Measurements from ENCODE around the gene PRPF38A.

PRPF38A gene

DNA sequence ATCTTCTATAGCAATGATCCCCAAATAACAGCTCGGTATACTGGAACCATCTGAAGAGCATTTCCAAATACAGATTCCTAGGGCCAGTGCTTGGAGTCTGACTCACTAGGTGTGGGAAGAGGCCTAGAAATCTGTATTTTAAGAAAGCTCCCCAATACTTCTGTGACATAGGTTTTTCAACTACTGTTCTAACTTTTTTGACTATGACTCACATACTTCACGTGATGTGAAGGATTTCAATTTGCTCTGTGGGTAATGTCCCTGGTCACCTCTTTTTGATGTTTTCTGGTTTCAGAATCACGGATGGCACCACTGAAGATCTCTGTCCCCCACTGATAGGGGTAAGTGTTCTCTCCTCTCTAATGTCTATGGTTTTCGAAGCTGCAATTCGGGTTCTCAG lies 11.2 kb upstream of the PRPF38A start:
- DNase-seq (ENCODE audit: low read depth in 4 of 4, low spot score in 1 of 4): no peak

DNA sequence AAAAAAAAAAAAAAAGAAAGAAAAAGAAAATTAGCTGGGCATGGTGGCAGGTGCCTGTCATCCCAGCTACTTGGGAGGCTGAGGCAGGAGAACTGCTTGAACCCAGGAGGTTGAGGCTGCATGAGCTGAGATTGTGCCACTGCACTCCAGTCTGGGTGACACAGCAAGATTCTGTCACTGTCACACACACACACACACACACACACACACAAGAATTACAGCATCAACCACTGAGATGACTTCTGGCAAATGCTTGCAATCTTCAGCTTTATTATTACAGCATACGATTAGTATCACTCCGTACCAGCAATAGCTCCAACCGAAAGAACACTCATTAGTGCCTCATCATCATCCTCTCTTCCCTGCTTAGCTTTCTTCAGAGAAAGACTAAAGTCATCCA lies 4.8 kb upstream of the PRPF38A start:
- no peak for DNase-seq (ENCODE audit: low read depth in 4 of 4, low spot score in 1 of 4)

DNA sequence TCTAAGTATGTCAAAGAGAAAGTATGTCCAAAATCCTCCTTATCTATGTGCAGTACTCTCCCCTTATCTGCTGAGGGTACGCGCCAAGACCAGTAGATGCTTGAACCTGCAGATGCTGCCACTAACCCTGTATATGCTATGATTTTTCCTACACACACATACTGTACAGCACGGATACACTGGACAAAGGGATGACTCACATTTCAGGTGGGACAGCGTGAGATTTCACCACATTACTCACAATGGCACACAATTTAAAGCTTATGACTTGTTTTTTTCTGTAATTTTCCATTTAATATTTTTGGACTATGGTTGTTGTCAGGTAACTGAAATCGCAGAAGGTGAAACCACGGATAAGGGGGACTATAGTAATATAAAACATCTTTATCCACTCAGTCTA lies 4.3 kb upstream of the PRPF38A start:
- DNase-seq (ENCODE audit: low read depth in 4 of 4, low spot score in 1 of 4): no peak

DNA sequence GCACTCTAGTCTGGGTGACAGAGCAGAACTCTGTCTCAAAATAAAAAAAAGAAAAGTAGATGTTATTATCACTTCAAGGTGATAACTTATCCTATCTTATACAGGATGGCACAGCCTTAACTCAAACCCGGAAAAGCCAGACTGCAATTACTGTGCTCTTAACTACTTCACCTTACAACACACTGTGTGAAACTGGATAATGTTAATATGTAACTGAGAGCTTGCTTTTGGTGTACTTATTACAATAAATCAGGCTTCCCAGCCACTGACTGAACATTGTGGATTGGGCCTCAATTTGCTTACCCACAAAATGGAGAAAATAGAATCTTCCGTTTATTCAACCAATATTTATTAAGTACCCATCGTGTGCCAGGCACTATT lies 1.6 kb upstream of the PRPF38A start:
- no peak for DNase-seq (ENCODE audit: low read depth in 4 of 4, low spot score in 1 of 4)

DNA sequence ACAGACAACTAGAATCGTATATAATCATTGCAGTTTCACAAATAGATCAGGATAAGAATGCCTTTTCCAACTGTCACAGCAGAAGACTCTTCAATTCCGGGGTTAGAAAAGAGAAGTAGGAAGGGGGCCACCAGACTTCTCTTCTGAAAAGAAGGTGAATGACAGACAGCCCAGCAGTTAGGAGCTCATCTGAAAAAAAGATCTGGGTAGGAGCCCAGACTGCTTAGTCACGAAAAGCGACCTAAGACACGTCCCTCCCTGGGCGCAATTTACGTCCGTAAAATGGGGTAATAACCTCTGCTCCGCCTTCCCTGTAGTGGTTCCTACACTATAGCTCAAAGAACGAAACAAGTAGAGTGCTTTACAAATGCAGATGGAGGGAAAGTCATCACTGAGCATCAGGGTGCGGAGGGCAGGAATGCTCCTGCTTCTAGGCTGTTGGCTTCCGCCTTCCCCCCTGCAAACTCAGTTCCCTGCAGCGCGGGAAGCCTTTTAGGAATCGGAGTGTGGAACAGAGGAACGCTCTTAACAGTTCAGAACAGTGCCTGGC lies 761 bp upstream of the PRPF38A start:
- peak; percentile 20 to 35 (median 24) for DNase-seq (ENCODE audit: low read depth in 4 of 4, low spot score in 1 of 4)

DNA sequence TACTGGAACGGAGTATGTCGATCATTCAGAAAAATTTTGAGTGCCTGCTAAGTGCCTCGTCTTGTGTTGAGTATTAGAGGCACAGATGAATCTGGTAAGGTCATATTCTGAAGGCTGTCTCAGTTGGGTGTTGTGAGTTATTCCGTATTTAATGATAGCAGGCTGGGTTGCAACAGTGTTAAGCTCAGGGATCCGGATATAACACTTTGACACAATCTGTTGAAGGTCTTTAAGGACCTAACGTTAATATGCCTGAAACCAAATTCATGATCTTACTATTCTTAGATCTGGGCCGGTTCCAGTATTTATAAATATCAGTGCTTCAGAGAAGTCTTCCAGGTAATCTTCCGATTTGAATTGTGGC lies 555 bp downstream of the PRPF38A start:
- DNase-seq (ENCODE audit: low read depth in 4 of 4, low spot score in 1 of 4): no peak

DNA sequence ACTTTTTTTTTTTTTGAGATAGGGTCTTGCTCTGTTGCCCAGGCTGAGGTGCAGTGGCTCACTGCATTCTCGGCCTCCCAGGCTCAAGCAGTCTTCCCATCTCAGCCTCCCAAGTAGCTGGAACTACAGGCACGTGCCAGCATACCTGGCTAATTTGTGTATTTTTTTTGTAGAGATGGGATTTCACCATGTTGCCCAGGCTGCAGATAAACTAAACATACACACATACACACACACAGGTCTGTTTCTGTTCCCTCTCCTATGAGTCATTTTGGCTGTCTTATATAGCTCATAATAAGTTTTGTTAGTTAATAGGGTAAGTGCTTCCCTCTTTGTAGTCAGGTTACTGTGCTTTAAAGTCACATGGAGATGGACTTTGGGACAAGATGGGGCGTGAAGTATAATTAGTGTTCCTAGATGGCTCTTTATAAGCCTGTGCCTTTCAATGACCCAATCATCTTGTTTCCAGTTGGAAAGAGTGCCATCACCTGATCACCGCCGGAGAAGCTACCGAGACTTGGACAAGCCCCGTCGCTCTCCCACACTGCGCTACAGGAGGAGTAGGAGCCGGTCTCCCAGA lies 9.1 kb downstream of the PRPF38A start:
- no peak for DNase-seq (ENCODE audit: low read depth in 4 of 4, low spot score in 1 of 4)

DNA sequence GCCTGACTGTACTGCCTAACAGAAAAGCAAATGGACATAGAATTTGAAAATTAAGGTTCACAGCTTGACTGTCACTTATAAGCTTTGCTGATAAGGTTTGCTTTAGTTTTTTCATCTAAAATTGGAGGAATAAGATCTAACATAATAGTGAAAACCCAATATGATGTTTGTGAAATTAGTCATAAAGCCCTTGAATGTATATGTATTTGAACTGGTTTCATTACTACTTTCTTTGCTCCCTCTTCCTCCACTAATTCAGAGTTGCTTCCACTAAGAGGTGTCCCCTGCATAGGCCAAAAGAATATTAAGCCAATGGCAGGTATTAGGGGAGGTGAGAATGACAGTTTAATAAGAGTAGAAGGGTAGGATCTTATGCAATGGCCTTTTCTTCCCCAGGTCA lies 10.5 kb downstream of the PRPF38A start:
- no peak for DNase-seq (ENCODE audit: low read depth in 4 of 4, low spot score in 1 of 4)

DNA sequence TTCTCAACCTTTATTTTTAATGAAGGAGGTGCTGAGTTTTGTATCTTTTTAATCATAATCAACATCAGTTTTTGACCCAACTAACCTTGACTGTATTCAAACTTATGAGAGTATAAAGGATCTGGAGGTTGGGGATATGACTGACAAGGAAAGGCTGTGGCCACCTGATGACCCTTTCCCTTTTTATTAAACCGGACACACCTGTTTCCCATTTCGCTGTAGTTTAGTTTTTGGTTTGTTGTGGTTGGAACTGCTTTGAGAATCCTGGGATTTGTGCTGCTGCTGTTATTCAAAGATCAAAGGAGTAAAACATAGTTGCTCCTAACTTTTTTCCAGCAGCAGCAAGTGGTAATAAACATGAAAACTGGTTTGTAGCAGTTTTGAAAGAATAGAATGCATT lies 12.4 kb downstream of the PRPF38A start:
- DNase-seq (ENCODE audit: low read depth in 4 of 4, low spot score in 1 of 4): no peak

DNA sequence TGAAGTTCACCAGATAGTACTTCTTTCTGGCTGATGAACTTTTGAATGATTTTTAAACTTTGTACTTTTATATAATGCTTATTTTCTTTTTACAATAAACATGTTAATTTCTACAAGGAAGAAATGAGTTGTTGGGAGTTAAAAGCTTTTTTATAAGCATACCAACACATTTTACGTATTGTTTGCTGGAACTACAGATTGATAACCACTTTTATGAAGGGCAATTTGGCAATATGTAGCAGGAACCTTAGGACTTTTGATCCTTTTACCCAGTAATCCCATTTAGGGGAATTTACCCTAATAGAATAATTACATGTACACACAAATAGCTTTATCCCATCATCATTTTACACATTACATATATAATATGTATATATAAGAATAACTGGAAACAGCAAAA lies 16.3 kb downstream of the PRPF38A start:
- DNase-seq (ENCODE audit: low read depth in 4 of 4, low spot score in 1 of 4): no peak

DNA sequence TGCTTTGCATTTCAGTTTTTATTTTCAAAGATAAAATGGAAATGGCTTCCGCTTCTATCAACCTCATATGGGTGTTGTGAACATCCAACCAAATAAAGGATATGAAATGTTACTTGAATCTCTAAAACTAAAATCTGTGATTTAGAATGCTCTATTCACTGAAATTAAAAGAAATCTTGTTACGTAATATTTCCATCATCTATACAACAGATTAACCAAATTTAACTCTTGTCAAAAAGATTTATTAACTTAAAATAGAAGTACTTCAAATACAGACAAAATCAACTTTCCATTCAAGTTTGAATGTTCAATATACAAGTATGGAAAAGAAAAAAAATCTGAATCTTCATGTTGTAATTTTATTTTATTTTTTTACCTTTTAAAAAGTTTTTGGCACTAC lies 18.7 kb downstream of the PRPF38A start:
- DNase-seq (ENCODE audit: low read depth in 4 of 4, low spot score in 1 of 4): no peak

DNA sequence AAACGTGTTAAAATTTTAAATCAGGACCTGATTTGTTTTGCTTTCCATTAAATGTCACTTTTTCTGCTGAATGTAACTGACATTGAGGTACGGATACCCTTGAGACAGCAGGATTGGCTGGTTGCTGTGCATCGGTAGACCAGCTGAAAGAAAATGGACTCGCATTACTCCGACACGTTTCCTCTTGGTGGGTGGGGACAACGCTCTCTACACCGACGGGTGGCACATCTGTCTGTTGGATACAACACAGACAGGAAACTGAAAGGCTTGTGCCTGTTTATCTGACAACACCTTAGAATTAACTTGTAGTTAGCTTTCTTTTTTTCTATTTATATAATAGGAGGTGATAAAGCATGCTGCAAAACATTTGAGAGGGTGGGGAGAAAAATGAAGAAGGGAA lies 19.4 kb downstream of the PRPF38A start:
- DNase-seq (ENCODE audit: low read depth in 4 of 4, low spot score in 1 of 4): peak; percentile 10 to 41 (median 24)

DNA sequence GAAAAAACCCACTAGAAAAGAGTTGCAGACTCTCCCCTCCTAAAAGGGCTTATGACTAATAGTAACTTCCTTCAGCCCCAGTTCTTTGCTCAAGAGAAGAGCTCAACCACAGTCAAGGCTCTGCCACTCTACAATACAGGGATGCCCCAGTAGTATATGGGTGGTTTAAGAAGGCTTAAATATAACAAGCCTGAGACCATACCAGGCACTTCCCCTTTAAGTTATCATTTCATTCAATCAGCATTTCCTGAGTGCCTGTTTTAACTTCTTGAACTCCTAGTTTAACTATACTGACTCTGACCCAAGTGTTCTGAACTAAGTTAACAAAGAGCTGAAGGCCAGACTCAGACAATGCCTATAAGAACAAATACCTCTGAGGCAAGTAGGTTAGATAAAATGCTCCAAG lies 19.8 kb downstream of the PRPF38A start:
- no peak for DNase-seq (ENCODE audit: low read depth in 4 of 4, low spot score in 1 of 4)

DNA sequence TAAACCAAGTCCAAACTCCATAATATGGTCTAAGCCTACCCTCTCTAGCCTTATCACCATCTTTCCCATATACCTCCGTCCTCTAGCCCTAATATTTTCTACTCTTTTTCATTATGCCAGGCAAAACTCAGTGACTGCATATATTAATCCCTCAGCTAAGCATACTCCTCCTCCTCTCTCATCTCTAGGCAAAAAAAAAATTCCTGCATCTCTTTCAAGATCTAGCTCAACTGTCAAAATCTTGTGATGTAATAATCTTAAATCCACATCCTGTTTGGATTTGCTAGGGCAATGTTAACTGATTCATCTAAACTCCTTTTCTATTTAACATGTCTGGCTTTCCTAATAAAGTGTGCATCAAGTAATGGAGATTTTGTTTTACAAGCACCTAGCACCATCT lies 20.4 kb downstream of the PRPF38A start:
- DNase-seq (ENCODE audit: low read depth in 4 of 4, low spot score in 1 of 4): no peak

DNA sequence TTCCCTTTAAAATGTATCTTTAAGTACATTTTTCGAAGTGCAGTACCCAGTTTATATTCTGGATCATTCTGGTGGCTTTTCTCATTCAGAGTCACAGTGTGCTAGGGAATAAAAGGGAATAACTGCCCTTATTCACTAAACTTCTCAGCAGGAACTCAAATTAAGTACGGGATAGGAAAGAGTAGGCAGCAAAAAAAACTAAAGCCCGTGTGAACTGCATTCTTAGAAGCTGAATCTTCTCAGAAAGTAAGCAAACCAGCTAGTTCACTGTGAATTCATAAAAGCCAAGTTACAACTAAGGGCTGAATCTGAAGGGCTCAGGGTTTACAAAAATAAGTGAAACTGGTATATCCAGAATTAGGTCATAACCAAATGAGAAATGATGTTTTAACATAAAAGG lies 22.0 kb downstream of the PRPF38A start:
- no peak for DNase-seq (ENCODE audit: low read depth in 4 of 4, low spot score in 1 of 4)

DNA sequence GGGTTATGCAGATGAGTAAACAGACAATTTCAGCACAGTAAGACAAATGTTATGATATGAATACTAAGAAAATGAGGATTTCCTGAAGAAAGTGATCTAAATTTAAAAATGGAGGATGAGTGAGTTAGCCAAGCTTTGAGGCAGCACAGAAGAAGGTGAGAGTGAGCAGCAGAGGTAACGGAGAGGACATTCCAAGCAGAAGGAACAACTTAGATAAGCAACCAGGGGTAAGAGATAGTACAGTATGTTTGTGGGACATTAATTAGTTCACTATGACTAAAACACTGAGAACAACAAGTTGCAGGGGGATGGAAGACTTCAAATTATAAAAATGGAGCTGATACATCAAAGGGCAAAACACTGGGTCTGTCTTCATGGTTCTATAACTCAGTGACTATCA lies 22.8 kb downstream of the PRPF38A start:
- DNase-seq (ENCODE audit: low read depth in 4 of 4, low spot score in 1 of 4): no peak

DNA sequence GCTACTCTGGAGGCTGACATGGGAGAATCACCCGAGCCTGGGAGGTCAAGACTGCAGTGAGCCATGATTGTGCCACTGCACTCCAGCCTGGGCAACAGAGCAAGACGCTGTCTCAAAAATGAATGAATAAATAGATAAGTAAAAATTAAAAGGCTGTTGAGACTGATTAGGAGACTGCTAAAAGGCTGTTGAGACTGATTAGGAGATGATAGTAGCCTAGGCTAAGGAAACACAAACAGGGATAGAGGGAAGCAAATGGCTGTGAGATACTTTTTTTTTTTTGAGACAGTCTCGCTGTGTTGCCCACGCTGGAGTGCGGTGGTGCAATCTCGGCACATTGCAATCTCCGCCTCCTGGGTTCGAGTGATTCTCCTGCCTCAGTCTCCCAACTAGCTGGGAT lies 28.4 kb downstream of the PRPF38A start:
- no peak for DNase-seq (ENCODE audit: low read depth in 4 of 4, low spot score in 1 of 4)

DNA sequence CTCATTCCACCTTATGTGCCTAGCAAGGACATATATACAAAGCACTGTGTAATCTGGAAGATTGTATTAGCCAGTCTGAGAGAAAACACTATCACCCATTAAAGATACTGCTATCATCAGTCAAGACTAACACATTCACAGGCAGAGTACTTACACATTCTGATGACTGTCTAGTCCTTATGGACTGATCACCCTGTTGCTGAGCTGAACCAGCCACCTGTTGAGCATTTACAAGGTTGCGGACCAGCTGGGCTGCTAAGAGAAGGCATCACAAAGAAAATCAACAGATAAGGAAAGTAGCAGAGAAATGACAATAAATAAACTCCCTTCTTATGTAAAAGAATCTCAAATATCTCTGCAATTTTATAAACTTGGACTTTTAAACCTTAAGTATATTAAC lies 30.8 kb downstream of the PRPF38A start:
- DNase-seq (ENCODE audit: low read depth in 4 of 4, low spot score in 1 of 4): no peak

DNA sequence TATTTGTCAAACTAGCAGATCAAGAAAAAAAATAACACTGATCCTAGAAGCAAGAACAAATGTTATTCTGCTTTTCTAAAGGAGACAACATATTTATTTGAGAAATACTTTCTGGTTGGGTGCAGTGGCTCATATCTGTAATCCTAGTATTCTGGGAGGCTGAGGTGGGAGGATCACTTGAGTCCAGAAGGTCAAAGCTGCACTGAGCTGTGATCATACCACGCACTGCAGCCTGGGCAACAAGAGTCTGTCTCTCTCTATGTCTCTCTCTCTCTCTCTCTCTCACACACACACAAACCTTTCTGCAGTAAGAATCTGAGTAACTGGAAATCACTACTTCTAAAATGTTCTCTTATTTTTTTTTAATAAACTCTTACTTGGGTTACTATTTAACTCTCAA lies 31.2 kb downstream of the PRPF38A start:
- DNase-seq (ENCODE audit: low read depth in 4 of 4, low spot score in 1 of 4): no peak

DNA sequence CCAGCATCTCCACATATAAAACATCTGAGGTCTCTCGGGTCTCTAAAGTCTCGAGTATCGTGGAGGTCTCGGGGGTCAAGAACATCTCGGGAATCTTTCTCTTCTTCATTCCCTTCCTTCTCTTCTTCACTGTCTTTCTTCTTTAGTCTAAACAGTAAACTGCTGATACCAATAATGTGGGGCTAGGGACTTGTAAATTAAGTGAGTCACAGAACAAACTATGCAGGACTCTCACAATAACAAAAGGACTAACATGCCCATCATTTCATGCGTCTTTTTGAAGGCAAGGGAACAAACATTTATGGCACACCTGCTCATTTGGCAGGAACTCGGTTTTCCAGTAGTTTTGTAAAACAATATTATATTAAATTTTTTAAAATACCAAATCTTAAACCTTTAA lies 32.4 kb downstream of the PRPF38A start:
- DNase-seq (ENCODE audit: low read depth in 4 of 4, low spot score in 1 of 4): no peak

DNA sequence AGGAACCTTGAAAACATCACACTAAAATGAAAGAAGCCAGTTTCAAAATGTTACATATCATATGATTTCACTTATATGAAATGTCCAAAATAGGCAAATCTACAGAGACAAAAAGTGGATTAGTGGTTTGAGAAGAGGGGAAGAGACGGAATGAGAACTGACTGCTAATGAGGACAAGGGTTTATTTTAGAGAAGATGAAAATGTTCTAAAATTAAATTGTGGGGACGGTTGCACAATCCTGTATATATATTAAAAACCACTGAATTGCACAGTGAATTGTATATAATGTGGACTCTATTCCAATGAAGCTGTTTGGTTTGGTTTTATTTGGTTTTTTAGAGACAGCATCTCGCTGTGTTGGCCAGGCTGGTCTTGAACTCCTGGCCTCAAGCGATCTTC lies 35.6 kb downstream of the PRPF38A start:
- DNase-seq (ENCODE audit: low read depth in 4 of 4, low spot score in 1 of 4): no peak

DNA sequence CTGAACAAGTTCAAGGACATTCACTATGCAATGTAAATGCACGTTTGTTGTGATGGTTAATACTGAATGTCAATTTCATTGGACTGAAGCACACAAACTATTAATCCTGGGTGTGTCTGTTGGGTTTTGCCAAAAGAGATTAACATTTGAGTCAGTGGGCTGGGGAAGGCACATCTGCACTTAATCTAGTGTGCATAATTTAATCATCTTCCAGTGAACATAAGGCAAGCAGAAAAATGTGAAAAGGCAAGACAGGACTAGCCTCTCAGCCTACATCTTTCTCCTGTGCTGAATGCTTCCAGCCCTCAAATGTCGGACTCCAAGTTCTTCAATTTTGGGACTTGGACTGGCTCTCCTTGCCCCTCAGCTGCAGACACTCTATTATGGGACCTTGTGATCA lies 40.1 kb downstream of the PRPF38A start:
- DNase-seq (ENCODE audit: low read depth in 4 of 4, low spot score in 1 of 4): no peak

DNA sequence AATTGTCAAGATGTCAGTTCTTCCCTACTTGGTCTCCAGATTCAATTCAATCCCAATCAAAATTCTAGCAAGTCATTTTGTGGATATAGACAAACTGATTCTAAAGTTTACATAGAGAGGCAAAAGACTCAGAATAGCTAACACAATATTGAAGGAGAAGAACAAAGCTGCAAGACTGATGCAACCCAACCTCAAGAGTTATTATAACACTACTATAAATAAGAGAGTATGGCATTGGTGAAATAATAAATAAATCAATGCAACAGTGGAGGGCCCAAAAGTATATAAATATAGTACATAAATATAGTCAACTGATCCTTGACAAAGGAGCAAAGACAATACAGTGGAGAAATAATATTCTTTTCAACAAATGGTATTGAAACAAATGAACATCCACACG lies 49.7 kb downstream of the PRPF38A start:
- DNase-seq (ENCODE audit: low read depth in 4 of 4, low spot score in 1 of 4): no peak

DNA sequence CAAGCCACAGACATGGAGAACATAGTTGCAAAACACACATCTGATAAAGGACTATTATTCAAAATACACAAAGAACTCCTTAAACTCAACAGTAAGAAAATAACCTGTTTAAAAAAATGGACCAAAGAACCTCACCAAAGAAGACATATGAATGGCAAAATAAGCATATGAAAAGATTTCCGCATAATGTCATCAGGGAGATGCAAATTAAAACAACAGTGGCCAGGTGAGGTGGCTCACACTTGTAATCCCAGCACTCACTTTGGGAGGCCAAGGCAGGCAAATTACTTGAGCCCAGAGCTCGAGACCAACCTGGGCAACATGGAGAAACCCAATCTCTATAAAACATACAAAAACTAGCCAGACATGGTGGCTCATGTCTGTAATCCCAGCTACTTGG lies 50.4 kb downstream of the PRPF38A start:
- no peak for DNase-seq (ENCODE audit: low read depth in 4 of 4, low spot score in 1 of 4)

Measured in stimulated activated CD4-positive, alpha-beta T cell treated with anti-CD3 and anti-CD28 coated beads, Interleukin-1b, Interleukin-23, amount 100 ng/mL, for 24 hours (primary cell).